Measurements from ENCODE around the gene TAAR2.
"Not testable (repeated sequence)": the region's sequence is repeated elsewhere in the genome, so short reads cannot be mapped to it uniquely, and the experiment has no call there.

The TAAR2 gene

DNA sequence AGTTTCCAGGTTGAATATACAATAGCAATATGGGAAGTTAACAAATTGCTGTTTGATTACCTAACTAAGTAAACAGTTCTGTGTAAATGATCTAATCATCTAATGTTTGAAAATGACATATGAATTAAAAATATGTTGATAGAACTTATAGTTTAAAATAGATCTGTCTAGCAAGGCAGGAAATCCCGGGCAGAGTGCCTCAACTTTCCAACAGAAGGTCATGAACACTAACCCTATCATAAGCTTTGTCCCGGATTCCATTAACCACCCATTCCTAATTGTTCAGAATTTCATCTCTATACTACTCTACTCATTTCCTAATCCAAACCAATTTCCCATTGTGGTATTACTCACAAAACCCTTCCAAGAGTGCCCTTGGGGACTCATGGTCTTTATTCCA lies 24.8 kb upstream of the TAAR2 start:
- H3K4me3 Mint-ChIP-seq, result no peak overlapping the region
- no peaks in the 10 kb centered on the region for H3K4me1 Mint-ChIP-seq
- no peaks in the 10 kb centered on the region for H3K36me3 Mint-ChIP-seq (ENCODE audit: low read depth)
- no peaks in the 10 kb centered on the region for H3K9me3 Mint-ChIP-seq
- no peaks in the 10 kb centered on the region for H3K27me3 Mint-ChIP-seq (ENCODE audit: low read depth)
- H3K27ac Mint-ChIP-seq, result no peak overlapping the region
- TF ChIP-seq, protein P1, sequence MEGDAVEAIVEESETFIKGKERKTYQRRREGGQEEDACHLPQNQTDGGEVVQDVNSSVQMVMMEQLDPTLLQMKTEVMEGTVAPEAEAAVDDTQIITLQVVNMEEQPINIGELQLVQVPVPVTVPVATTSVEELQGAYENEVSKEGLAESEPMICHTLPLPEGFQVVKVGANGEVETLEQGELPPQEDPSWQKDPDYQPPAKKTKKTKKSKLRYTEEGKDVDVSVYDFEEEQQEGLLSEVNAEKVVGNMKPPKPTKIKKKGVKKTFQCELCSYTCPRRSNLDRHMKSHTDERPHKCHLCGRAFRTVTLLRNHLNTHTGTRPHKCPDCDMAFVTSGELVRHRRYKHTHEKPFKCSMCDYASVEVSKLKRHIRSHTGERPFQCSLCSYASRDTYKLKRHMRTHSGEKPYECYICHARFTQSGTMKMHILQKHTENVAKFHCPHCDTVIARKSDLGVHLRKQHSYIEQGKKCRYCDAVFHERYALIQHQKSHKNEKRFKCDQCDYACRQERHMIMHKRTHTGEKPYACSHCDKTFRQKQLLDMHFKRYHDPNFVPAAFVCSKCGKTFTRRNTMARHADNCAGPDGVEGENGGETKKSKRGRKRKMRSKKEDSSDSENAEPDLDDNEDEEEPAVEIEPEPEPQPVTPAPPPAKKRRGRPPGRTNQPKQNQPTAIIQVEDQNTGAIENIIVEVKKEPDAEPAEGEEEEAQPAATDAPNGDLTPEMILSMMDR (IDR thresholded peaks at IDR 0.05; ENCODE audit: unreplicated experiment in 3 of 3), result no peak

- H3K4me1 Mint-ChIP-seq, result no peaks in the 10 kb centered on the region
- TF ChIP-seq, protein P1 (IDR thresholded peaks at IDR 0.05; ENCODE audit: unreplicated experiment in 3 of 3), result no peak
- no peak overlapping the region for H3K27ac Mint-ChIP-seq
- H3K9me3 Mint-ChIP-seq, result no peaks in the 10 kb centered on the region
- H3K27me3 Mint-ChIP-seq (ENCODE audit: low read depth), result no peaks in the 10 kb centered on the region
- no peaks in the 10 kb centered on the region for H3K36me3 Mint-ChIP-seq (ENCODE audit: low read depth)
- H3K4me3 Mint-ChIP-seq, result no peak overlapping the region
These were observed 24.3 kb upstream of the TAAR2 start for GRCh38 chr6:132648356-132648755.

- Mint-ChIP-seq H3K27me3 (ENCODE audit: low read depth) (no peaks in the 10 kb centered on the region), H3K4me3 (no peak overlapping the region), H3K9me3 (peaks cover 4% of the 10 kb centered on the region), H3K27ac (no peak overlapping the region), H3K36me3 (ENCODE audit: low read depth) (no peaks in the 10 kb centered on the region), H3K4me1 (no peaks in the 10 kb centered on the region)
- TF ChIP-seq, protein P1 (IDR thresholded peaks at IDR 0.05; ENCODE audit: unreplicated experiment in 3 of 3), result no peak
These were observed 19.5 kb upstream of the TAAR2 start for GRCh38 chr6:132643547-132643946.

DNA sequence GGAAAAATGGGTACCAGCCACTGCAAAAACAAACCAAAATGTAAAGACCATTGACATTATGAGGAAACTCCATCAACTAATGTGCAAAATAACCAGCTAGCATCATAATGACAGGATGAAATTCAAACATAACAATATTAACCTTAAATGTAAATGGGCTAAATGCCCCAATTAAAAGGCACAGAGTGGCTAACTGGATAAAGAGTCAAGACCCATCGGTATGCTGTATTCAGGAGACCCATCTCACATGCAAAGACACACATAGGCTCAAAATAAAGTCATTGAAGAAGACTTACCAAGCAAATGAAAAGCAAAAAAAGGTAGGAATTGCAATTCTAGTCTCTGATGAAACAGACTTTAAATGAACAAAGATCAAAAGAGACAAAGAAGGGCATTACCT lies 13.1 kb upstream of the TAAR2 start:
- H3K4me1 Mint-ChIP-seq; H3K36me3 Mint-ChIP-seq (ENCODE audit: low read depth); H3K27me3 Mint-ChIP-seq (ENCODE audit: low read depth); H3K4me3 Mint-ChIP-seq; H3K27ac Mint-ChIP-seq: not testable (repeated sequence)
- peaks cover 15% of the 10 kb centered on the region for H3K9me3 Mint-ChIP-seq

GRCh38 chr6:132635906-132636305 lies 11.8 kb upstream of the TAAR2 start:
- peaks cover 15% of the 10 kb centered on the region for H3K9me3 Mint-ChIP-seq
- H3K36me3 Mint-ChIP-seq (ENCODE audit: low read depth); H3K27me3 Mint-ChIP-seq (ENCODE audit: low read depth); H3K4me1 Mint-ChIP-seq; H3K27ac Mint-ChIP-seq; H3K4me3 Mint-ChIP-seq: not testable (repeated sequence)

- H3K27ac Mint-ChIP-seq; H3K36me3 Mint-ChIP-seq (ENCODE audit: low read depth); H3K4me3 Mint-ChIP-seq; H3K27me3 Mint-ChIP-seq (ENCODE audit: low read depth); H3K4me1 Mint-ChIP-seq: not testable (repeated sequence)
- H3K9me3 Mint-ChIP-seq, result peaks cover 15% of the 10 kb centered on the region
These were observed 11.2 kb upstream of the TAAR2 start for GRCh38 chr6:132635288-132635687.

DNA sequence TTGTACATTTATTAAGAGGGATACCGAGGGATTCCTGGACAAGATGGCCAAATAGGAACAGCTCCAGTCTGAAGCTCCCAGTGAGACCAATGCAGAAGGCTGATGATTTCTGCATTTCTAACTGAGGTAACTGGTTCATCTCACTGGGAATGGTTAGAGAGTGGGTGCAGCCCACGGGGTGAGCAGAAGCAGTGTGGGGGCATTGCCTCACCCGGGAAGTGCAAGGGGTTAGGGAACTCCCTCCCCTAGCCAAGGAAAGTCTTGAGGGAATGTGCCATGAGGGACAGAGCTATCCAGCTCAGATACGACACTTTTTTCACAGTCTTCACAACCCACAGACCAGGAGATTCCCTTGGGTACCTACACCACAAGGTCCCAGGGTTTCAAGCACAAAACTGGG lies 10.7 kb upstream of the TAAR2 start:
- H3K36me3 Mint-ChIP-seq (ENCODE audit: low read depth), result no peaks in the 10 kb centered on the region
- H3K4me1 Mint-ChIP-seq, result no peaks in the 10 kb centered on the region
- H3K27me3 Mint-ChIP-seq (ENCODE audit: low read depth), result peaks cover 5% of the 10 kb centered on the region
- TF ChIP-seq, protein P1 (IDR thresholded peaks at IDR 0.05; ENCODE audit: unreplicated experiment in 3 of 3), result no peak
- H3K9me3 Mint-ChIP-seq, result peaks cover 15% of the 10 kb centered on the region
- no peak overlapping the region for H3K4me3 Mint-ChIP-seq
- no peak overlapping the region for H3K27ac Mint-ChIP-seq

GRCh38 chr6:132633362-132633761 lies 9.3 kb upstream of the TAAR2 start:
- Mint-ChIP-seq H3K36me3 (ENCODE audit: low read depth) (no peaks in the 10 kb centered on the region), H3K27ac (no peak overlapping the region)

More at GRCh38 chr6:132633362-132633761, 9.3 kb upstream of the TAAR2 start:
- peaks cover 5% of the 10 kb centered on the region for H3K27me3 Mint-ChIP-seq (ENCODE audit: low read depth)
- no peak overlapping the region for H3K4me3 Mint-ChIP-seq
- peaks cover 17% of the 10 kb centered on the region for H3K9me3 Mint-ChIP-seq
- no peaks in the 10 kb centered on the region for H3K4me1 Mint-ChIP-seq
- TF ChIP-seq, protein P1 (IDR thresholded peaks at IDR 0.05; ENCODE audit: unreplicated experiment in 3 of 3), result no peak
